ENCODE measurements around the gene GPS1. TPM values are rescaled to one million over a fixed set of nuclear protein-coding genes. Genes with fewer than 3 reads are reported as not detected.

GPS1 gene
- total and polyA plus RNA-seq, 4 donors, result 63.4 to 165 (median 138) TPM

DNA sequence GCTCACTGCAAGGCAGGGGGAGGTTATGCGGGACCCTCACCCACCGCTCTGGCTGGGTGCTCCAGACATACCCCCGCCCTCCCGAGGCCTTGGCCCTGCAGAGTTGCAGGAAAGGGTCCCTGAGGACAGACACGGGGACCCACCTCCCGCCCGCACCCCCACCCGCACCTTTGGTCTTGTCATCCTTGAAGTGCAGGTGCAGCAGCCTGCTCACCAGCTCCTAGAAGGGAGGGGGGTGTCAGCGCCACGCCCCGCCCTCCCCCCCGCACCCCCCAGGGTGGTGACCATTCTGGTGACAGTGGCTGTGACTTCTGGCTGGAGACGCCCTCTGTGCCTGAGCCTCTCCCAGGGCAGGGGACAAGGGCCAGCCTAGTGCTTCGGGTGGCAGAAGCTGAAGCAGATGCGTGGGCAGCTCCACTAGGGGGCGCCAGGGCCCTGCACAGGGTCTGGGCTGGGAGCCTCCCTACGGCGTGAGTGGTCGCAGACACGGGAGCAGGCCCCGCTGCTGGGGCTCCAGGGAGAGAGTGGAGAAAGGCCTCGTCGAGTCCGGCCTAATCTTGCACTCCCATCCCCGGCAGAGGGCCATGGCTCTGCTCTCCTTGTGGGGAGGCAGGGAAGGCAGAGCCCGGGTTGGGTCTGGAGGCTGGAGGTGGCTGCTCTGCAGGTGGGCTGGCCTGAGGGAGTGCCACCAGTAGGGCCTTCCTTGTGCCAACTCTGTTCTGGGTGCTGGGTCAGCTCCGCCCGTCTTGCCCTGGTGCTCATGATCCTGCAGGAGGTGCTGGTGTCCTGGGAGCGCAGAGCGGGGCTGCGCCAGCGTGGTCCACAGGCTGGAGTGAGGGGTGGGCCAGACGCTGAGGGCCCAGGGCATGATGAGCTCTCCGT lies 31.8 kb upstream of the GPS1 start:
- Histone ChIP-seq H3K9me3 (ENCODE audit: control insufficient read depth, insufficient read depth, low read length) (no peaks in the 10 kb centered on the region), H3K4me1 (ENCODE audit: control insufficient read depth, insufficient read depth, low read length) (peaks cover 59% of the 10 kb centered on the region), H3K36me3 (ENCODE audit: control insufficient read depth, insufficient read depth, low read length) (peaks cover 71% of the 10 kb centered on the region), H3K4me3 (ENCODE audit: low read depth, low read length) (no peak overlapping the region), H3K27ac (ENCODE audit: low read depth, low read length) (no peak overlapping the region), H3K27me3 (ENCODE audit: control insufficient read depth, insufficient read depth, low read length) (no peaks in the 10 kb centered on the region)
- DNase-seq (ENCODE audit: low read depth in 4 of 6, low spot score in 6 of 6), result no peak
- 60% methylated on average over 30 of the region's 34 CpGs for WGBS (ENCODE audit: insufficient coverage)

DNA sequence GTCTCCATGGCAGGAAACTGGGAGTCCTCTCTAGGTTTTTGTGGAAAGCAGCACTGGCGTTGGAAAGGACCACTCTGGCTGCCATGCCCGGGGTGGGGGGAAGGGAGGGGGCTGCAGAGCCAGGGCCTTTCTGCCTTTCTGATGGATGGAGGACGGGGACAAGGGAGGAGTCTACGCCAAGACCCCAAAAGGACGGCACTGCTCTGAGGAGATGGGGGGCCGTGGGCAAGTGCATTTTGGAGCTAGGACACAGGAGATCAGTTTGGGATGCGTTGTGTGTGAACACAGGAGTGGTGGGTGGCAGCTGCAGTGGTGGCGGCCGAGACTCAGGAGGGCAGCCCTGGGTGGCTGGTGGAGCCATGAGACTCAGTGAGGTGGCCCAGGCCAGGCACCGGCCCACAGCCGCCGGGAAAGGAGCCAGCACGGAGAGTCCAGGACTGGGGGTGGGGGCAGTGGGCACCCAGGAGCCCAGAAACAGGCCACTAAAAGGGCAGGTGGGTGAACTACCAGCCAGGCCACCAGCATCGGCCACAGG lies 31.1 kb upstream of the GPS1 start:
- WGBS (ENCODE audit: insufficient coverage), result 74% methylated on average over 14 of the region's 14 CpGs
- Histone ChIP-seq H3K4me1 (ENCODE audit: control insufficient read depth, insufficient read depth, low read length) (peaks cover 55% of the 10 kb centered on the region), H3K36me3 (ENCODE audit: control insufficient read depth, insufficient read depth, low read length) (peaks cover 71% of the 10 kb centered on the region), H3K27me3 (ENCODE audit: control insufficient read depth, insufficient read depth, low read length) (no peaks in the 10 kb centered on the region), H3K9me3 (ENCODE audit: control insufficient read depth, insufficient read depth, low read length) (no peaks in the 10 kb centered on the region), H3K27ac (ENCODE audit: low read depth, low read length) (no peak overlapping the region), H3K4me3 (ENCODE audit: low read depth, low read length) (no peak overlapping the region)
- DNase-seq (ENCODE audit: low read depth in 4 of 6, low spot score in 6 of 6), result no peak

DNA sequence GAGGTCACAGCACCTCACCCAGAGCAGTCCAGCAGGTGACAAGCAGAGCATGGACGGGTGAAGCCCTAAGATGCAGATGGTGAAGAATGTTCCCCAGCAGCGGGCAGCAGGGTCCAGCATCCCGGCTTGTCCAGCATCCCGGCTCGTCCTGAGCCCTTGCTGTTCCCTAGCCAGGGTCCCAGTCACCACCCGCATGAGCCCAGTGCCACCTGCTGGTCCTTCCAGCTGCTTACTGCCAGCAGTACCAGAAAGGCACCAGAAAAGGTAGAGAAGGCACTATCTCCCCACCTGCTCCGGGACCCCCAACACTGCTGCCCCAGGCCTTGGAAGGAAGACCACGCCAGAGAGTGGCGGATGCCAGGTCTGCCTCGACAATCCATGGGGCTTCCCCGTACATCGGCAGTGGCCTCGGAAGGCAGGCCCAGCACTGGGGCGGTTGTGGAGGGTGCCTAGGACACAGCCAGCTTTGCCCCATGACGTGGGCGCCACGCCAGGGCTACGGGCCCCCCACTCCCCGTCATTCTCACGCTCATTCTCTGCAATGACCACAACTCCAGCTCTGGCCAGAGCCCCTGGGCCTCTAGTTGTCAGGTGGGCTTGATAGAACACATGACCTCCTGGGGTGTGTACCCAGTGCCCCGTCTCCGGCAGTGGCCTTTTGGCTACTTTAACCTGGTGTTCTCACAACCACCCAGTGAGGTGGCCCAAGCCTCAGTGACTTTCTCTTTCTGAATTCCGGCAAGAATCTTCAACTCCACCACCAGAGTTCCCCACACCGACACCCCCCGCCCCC lies 30.4 kb upstream of the GPS1 start:
- Histone ChIP-seq H3K36me3 (ENCODE audit: control insufficient read depth, insufficient read depth, low read length) (peaks cover 71% of the 10 kb centered on the region), H3K27ac (ENCODE audit: low read depth, low read length) (no peak overlapping the region), H3K27me3 (ENCODE audit: control insufficient read depth, insufficient read depth, low read length) (no peaks in the 10 kb centered on the region), H3K4me1 (ENCODE audit: control insufficient read depth, insufficient read depth, low read length) (peaks cover 55% of the 10 kb centered on the region), H3K9me3 (ENCODE audit: control insufficient read depth, insufficient read depth, low read length) (no peaks in the 10 kb centered on the region), H3K4me3 (ENCODE audit: low read depth, low read length) (no peak overlapping the region)
- peak in 2 of 6 donors; percentile 71 to 78 for DNase-seq (ENCODE audit: low read depth in 4 of 6, low spot score in 6 of 6)
- 58% methylated on average over 24 of the region's 25 CpGs for WGBS (ENCODE audit: insufficient coverage)

GRCh38 chr17:82021900-82022309 lies 29.8 kb upstream of the GPS1 start:
- H3K9me3 ChIP-seq (ENCODE audit: control insufficient read depth, insufficient read depth, low read length), result no peaks in the 10 kb centered on the region
- no peak overlapping the region for H3K27ac ChIP-seq (ENCODE audit: low read depth, low read length)
- peaks cover 71% of the 10 kb centered on the region for H3K36me3 ChIP-seq (ENCODE audit: control insufficient read depth, insufficient read depth, low read length)
- WGBS (ENCODE audit: insufficient coverage), result 13% methylated on average over 10 of the region's 10 CpGs
- H3K4me1 ChIP-seq (ENCODE audit: control insufficient read depth, insufficient read depth, low read length), result peaks cover 51% of the 10 kb centered on the region
- DNase-seq (ENCODE audit: low read depth in 4 of 6, low spot score in 6 of 6), result no peak
- H3K27me3 ChIP-seq (ENCODE audit: control insufficient read depth, insufficient read depth, low read length), result no peaks in the 10 kb centered on the region
- peak overlapping the region; percentile 73 for H3K4me3 ChIP-seq (ENCODE audit: low read depth, low read length)

- WGBS (ENCODE audit: insufficient coverage), result under 1% methylated on average over 64 of the region's 64 CpGs
- H3K4me1 ChIP-seq (ENCODE audit: control insufficient read depth, insufficient read depth, low read length), result peaks cover 51% of the 10 kb centered on the region
Measured at GRCh38 chr17:82022310-82022980, 29.3 kb upstream of the GPS1 start, which contains the start of gene CENPX. CENPX (minus strand) TSS chr17:82022878; CDS start chr17:82022861, 17 bp downstream.

DNA sequence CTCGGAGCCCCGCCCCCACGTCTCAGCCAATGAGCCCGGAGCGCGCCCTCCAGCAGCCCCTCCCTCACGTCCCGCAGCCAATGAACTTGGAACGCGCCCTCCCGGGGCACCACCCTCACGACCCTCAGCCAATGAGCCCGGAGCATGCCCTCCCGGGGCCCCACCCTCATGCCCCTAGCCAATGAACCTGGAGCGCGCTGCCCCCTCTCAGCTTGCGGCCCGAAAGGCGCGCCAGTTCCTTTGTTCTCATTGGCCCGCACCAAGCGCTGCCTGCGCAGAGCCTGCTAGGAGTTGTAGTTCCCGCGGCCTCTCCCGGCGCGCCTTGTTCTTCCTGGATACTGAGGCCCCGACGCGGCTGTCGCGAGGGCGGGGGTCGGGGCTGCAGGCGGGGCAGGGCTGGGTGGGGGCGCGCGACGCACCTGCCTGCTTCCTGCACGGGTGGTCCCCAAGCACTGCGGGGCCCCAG lies 28.7 kb upstream of the GPS1 start, which contains the start of gene LRRC45:
LRRC45 (plus strand) TSS at position 325 of the 466 bp plus-strand sequence. CDS start 339 bp downstream, outside the sequence.
- Histone ChIP-seq H3K36me3 (ENCODE audit: control insufficient read depth, insufficient read depth, low read length) (peaks cover 71% of the 10 kb centered on the region), H3K4me3 (ENCODE audit: low read depth, low read length) (peak within 1 kb of the TSS; percentile 73), H3K4me1 (ENCODE audit: control insufficient read depth, insufficient read depth, low read length) (peaks cover 51% of the 10 kb centered on the region), H3K9me3 (ENCODE audit: control insufficient read depth, insufficient read depth, low read length) (no peaks in the 10 kb centered on the region), H3K27me3 (ENCODE audit: control insufficient read depth, insufficient read depth, low read length) (no peaks in the 10 kb centered on the region), H3K27ac (ENCODE audit: low read depth, low read length) (no peak within 1 kb of the TSS)
- DNase-seq (ENCODE audit: low read depth in 4 of 6, low spot score in 6 of 6), result peak; percentile 91 to 100 (median 99)
- WGBS (ENCODE audit: insufficient coverage), result 0% methylated on average over 40 of the region's 42 CpGs

More at GRCh38 chr17:82022310-82022980, 29.3 kb upstream of the GPS1 start, which contains the start of gene CENPX:
- Histone ChIP-seq H3K9me3 (ENCODE audit: control insufficient read depth, insufficient read depth, low read length) (no peaks in the 10 kb centered on the region), H3K27me3 (ENCODE audit: control insufficient read depth, insufficient read depth, low read length) (no peaks in the 10 kb centered on the region), H3K27ac (ENCODE audit: low read depth, low read length) (no peak within 1 kb of the TSS), H3K36me3 (ENCODE audit: control insufficient read depth, insufficient read depth, low read length) (peaks cover 71% of the 10 kb centered on the region), H3K4me3 (ENCODE audit: low read depth, low read length) (peak within 1 kb of the TSS; percentile 73)
- DNase-seq (ENCODE audit: low read depth in 4 of 6, low spot score in 6 of 6), result no peak

- WGBS (ENCODE audit: insufficient coverage), result 6% methylated on average over 55 of the region's 55 CpGs
- Histone ChIP-seq H3K4me1 (ENCODE audit: control insufficient read depth, insufficient read depth, low read length) (peaks cover 51% of the 10 kb centered on the region), H3K27ac (ENCODE audit: low read depth, low read length) (no peak overlapping the region), H3K9me3 (ENCODE audit: control insufficient read depth, insufficient read depth, low read length) (no peaks in the 10 kb centered on the region), H3K27me3 (ENCODE audit: control insufficient read depth, insufficient read depth, low read length) (no peaks in the 10 kb centered on the region), H3K36me3 (ENCODE audit: control insufficient read depth, insufficient read depth, low read length) (peaks cover 71% of the 10 kb centered on the region), H3K4me3 (ENCODE audit: low read depth, low read length) (peak overlapping the region; percentile 62)
- no peak for DNase-seq (ENCODE audit: low read depth in 4 of 6, low spot score in 6 of 6)
Measured at GRCh38 chr17:82023447-82024241, 28.1 kb upstream of the GPS1 start.

DNA sequence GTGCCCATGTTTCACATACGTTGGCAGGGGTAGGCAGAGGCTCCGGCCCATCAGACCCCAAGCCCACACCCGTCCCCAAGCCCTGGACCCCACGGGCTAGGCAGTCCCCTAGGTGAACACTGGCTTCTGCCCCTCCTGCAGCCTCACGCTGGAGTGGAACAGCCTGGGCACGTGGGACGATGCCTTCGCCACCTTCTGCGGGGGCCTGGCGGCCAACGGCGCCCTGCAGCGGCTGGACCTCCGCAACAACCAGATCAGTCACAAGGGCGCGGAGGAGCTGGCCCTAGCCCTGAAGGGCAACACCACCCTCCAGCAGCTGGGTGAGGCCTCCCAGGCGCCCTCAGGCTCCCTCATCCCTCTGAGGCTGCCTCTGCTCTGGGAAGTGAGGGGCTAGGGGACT lies 26.8 kb upstream of the GPS1 start:
- Histone ChIP-seq H3K9me3 (ENCODE audit: control insufficient read depth, insufficient read depth, low read length) (no peaks in the 10 kb centered on the region), H3K4me3 (ENCODE audit: low read depth, low read length) (no peak overlapping the region), H3K4me1 (ENCODE audit: control insufficient read depth, insufficient read depth, low read length) (peaks cover 57% of the 10 kb centered on the region), H3K27me3 (ENCODE audit: control insufficient read depth, insufficient read depth, low read length) (no peaks in the 10 kb centered on the region), H3K27ac (ENCODE audit: low read depth, low read length) (no peak overlapping the region), H3K36me3 (ENCODE audit: control insufficient read depth, insufficient read depth, low read length) (peaks cover 71% of the 10 kb centered on the region)
- WGBS (ENCODE audit: insufficient coverage), result 95% methylated on average over 17 of the region's 17 CpGs
- no peak for DNase-seq (ENCODE audit: low read depth in 4 of 6, low spot score in 6 of 6)

Data from spinal cord (tissue), 10 donors.